Esophagus (tissue), 2 donors: ENCODE results near the gene TUBA8. TPM values are rescaled to one million over a fixed set of nuclear protein-coding genes. Genes with fewer than 3 reads are reported as not detected.
"Not testable (repeated sequence)": the region's sequence is repeated elsewhere in the genome, so short reads cannot be mapped to it uniquely, and the experiment has no call there.

ENCODE experiments used
- H3K27ac ChIP-seq, 2 donors: one replicate each; pipeline ENCODE4 v1.5.1; 2013; ENCODE audit warnings: low read depth in 2 of 2, mild to moderate bottlenecking in 2 of 2, inconsistent platforms in 1 of 2, low read length in 1 of 2, moderate library complexity in 1 of 2
- H3K27me3 ChIP-seq, 2 donors: one replicate each; pipeline ENCODE4 v1.6.1; 2013; ENCODE audit warnings: low read length in 2 of 2, control low read depth in 1 of 2, mild to moderate bottlenecking in 1 of 2; ENCODE audit not compliant: insufficient read depth in 2 of 2, control insufficient read depth in 1 of 2
- H3K36me3 ChIP-seq, 2 donors: one replicate each; pipeline ENCODE4 v1.6.1; 2013; ENCODE audit warnings: low read length in 1 of 2; ENCODE audit not compliant: control insufficient read depth in 2 of 2, insufficient read depth in 2 of 2
- H3K4me1 ChIP-seq, 2 donors: one replicate each; pipeline ENCODE4 v1.6.1; 2013; ENCODE audit warnings: low read length in 1 of 2; ENCODE audit not compliant: control insufficient read depth in 2 of 2, insufficient read depth in 2 of 2
- H3K4me3 ChIP-seq, 2 donors: one replicate each; pipeline ENCODE4 v1.5.1; 2013; ENCODE audit warnings: low read length in 2 of 2, mild to moderate bottlenecking in 2 of 2, low read depth in 1 of 2, moderate library complexity in 1 of 2
- H3K9me3 ChIP-seq, 2 donors: one replicate each; pipeline ENCODE4 v1.6.1; 2013; ENCODE audit warnings: mild to moderate bottlenecking in 2 of 2, low read depth in 1 of 2, low read length in 1 of 2, moderate library complexity in 1 of 2; ENCODE audit not compliant: control insufficient read depth in 2 of 2, insufficient read depth in 1 of 2
- WGBS, 2 donors: extraction: QIAGEN DNeasy Blood & Tissue Kit; methylation state at CpG; one replicate each; pipeline ENCODE4 v1.1.7; 2013; 5-methylcytosine and 5-hydroxymethylcytosine counted together
- polyA plus RNA-seq, 2 donors: library from polyadenylated mRNA; stranded (reverse); fragments of 200-250 nt; gene quantifications; one replicate each; pipeline ENCODE4 v1.2.3, GENCODE V29; 2013
- donor health status: healthy with polysubstance abuse.
- donor health status: Bipolar disorder and iron deficiency.

The TUBA8 gene
- polyA plus RNA-seq, 2 donors, result 0.89 to 0.98 TPM

DNA sequence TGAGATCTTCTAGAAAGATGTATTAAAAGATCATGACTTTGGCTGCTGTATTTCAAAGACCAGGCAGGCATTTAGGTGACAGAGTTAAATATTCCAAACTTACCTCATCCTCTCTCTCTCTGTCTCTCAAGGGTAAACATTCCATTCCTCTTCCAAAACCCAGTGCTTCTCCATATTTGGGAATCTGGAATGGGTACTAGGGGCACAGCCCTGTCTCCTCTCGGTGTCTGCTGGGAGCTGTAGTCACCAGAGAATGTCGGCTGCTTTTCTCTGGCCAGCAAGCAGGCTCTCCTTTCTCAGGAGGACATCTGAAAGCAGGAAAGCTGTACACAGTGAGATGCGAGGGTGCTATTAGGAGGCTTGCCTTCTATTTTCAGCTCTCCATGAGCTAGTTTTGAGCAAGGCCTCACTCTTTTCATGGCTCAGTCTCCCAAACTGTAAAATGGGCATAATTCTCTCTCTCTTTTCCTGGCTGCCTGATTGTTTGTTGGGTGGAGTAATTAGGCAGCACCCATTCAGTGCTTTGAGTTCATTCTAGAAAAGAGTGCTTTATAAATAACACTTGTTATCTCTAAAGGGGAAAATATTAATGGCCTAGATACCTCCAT, 42.1 kb upstream of the TUBA8 start:
- WGBS, 2 donors, result 57 to 61% methylated on average over 3 of the region's 3 CpGs
- Histone ChIP-seq H3K9me3 (no peaks in the 10 kb centered on the region), H3K4me3 (no peak overlapping the region), H3K36me3 (no peaks in the 10 kb centered on the region), H3K27ac (peak overlapping the region in 1 of 2 donors; percentile 74), H3K27me3 (no peaks in the 10 kb centered on the region), H3K4me1 (peaks cover 2 to 7% of the 10 kb centered on the region in 2 donors)

DNA sequence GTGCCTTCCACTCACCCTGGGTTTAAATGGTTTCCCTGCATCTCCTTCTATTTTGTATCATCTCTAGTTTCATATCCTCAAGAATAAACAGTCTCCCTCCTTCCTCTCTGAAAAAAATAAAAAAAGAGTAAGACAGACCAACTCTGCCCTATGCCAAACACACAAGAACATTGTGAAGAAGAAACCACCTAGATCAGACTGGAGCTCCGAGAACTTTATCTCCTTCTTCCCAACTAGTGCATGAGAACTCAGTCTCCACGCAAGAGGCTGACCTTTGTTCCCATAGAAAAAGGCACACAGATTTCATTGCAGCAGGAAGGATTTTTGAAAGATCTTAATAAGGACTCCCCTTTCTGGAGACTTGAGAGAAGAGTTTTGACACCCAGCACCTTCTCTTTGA, 41.6 kb upstream of the TUBA8 start:
- WGBS, 2 donors, result 67 to 77% methylated on average over 2 of the region's 2 CpGs
- Histone ChIP-seq H3K27me3 (no peaks in the 10 kb centered on the region), H3K4me1 (peaks cover 2 to 7% of the 10 kb centered on the region in 2 donors), H3K4me3 (no peak overlapping the region), H3K9me3 (no peaks in the 10 kb centered on the region), H3K27ac (no peak overlapping the region), H3K36me3 (no peaks in the 10 kb centered on the region)

GRCh38 chr22:18070041-18070440, 40.6 kb upstream of the TUBA8 start:
- no peak overlapping the region for H3K27ac ChIP-seq
- H3K27me3 ChIP-seq, result no peaks in the 10 kb centered on the region
- peaks cover 2 to 5% of the 10 kb centered on the region in 2 donors for H3K4me1 ChIP-seq
- H3K36me3 ChIP-seq, result no peaks in the 10 kb centered on the region
- no peak overlapping the region for H3K4me3 ChIP-seq
- WGBS, 2 donors, result 94 to 95% methylated on average over 4 of the region's 4 CpGs
- H3K9me3 ChIP-seq, result no peaks in the 10 kb centered on the region

GRCh38 chr22:18070556-18071306, 39.9 kb upstream of the TUBA8 start:
- Histone ChIP-seq H3K27me3 (no peaks in the 10 kb centered on the region), H3K36me3 (no peaks in the 10 kb centered on the region), H3K9me3 (no peaks in the 10 kb centered on the region), H3K27ac (peak overlapping the region in 1 of 2 donors; percentile 4), H3K4me1 (peaks cover 2 to 5% of the 10 kb centered on the region in 2 donors), H3K4me3 (no peak overlapping the region)
- 55 to 58% methylated on average over 14 of the region's 14 CpGs for WGBS, 2 donors

GRCh38 chr22:18071307-18071967, 39.2 kb upstream of the TUBA8 start:
- not testable (repeated sequence) for H3K4me3 ChIP-seq, H3K4me1 ChIP-seq, H3K9me3 ChIP-seq, H3K36me3 ChIP-seq, H3K27me3 ChIP-seq
- WGBS, 2 donors, result 84 to 89% methylated on average over 7 of the region's 7 CpGs
- H3K27ac ChIP-seq, result peak overlapping the region in 1 of 2 donors; percentile 4

GRCh38 chr22:18071968-18072310, 38.7 kb upstream of the TUBA8 start:
- no peaks in the 10 kb centered on the region for H3K9me3 ChIP-seq
- H3K27ac ChIP-seq, result no peak overlapping the region
- 70 to 84% methylated on average over 1 of the region's 1 CpG for WGBS, 2 donors
- H3K27me3 ChIP-seq, result no peaks in the 10 kb centered on the region
- H3K4me3 ChIP-seq, result no peak overlapping the region
- peaks cover 2 to 5% of the 10 kb centered on the region in 2 donors for H3K4me1 ChIP-seq
- H3K36me3 ChIP-seq, result no peaks in the 10 kb centered on the region

DNA sequence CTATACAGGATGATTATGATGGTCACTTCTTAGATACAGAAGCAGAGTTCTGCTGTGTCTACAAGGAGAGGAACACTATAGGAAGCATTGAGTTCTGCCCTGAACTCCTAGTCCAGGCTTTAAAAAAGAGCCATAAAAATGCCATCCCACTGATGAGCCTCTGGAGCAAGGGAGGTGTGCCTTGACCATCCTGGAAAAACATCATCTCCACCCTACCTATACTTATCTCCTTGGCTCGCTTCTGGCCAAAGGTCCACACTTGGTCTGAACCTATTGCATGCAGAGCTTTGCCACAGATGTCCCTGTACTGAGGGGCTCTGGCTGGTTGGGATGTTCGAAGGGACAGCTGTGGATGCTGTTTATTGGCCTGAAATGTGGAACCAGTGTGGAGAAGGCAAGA, 37.1 kb upstream of the TUBA8 start:
- no peak overlapping the region for H3K4me3 ChIP-seq
- no peaks in the 10 kb centered on the region for H3K9me3 ChIP-seq
- H3K4me1 ChIP-seq, result peaks cover 2 to 5% of the 10 kb centered on the region in 2 donors
- H3K36me3 ChIP-seq, result no peaks in the 10 kb centered on the region
- H3K27me3 ChIP-seq, result no peaks in the 10 kb centered on the region
- WGBS, 2 donors, result 88 to 92% methylated on average over 2 of the region's 2 CpGs
- H3K27ac ChIP-seq, result no peak overlapping the region

DNA sequence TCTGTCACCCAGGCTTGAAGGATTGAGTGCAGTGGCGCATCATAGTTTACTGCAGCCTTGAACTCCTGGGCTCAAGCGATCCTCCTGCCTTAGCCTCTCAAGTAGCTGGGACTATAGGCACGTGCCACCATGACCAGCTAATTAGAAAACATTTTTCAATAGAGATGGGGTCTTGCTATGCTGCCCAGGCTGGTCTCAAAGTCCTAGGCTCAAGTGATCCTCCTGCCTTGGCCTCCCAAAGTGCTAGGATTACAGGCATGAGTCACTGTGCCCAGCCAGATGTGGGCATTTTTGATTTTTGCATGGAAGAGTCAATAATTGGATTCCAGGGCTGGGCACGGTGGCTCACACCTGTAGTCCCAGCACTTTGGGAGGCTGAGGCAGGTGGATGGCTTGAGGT, 36.7 kb upstream of the TUBA8 start:
- H3K36me3 ChIP-seq, H3K4me1 ChIP-seq, H3K27me3 ChIP-seq, H3K9me3 ChIP-seq, H3K27ac ChIP-seq, H3K4me3 ChIP-seq: not testable (repeated sequence)
- WGBS, 2 donors, result 88 to 90% methylated on average over 4 of the region's 4 CpGs

DNA sequence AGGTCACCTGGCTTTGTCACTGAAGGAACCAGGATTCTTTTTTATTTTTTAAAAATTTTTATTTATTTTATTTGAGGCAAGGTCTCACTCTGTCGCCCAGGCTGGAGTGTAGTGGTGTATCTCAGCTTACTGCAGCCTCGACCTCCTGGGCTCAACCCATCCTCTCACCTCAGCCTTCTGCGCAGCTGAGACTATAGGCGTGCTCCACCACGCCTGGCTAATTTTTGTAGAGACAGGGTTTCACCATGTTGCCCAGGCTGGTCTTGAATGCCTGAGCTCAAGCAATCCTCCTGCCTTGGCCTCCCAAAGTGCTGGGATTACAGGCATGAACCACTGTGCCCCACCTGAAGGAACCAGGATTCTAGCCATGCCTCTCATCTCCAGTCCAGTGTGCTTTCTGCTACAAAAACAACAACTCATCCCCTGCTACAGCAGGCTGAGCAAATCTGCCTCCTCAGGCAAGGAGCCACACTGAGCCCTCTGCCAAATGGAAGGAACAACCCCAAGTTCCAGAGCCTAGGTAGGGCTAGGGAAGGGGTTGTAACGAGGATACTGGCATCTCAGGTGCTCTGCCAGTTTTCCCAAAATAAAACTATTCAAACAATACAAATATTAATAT, 35.4 kb upstream of the TUBA8 start:
- WGBS, 2 donors, result 88% methylated on average over 6 of the region's 6 CpGs
- H3K27me3 ChIP-seq, result no peaks in the 10 kb centered on the region
- H3K27ac ChIP-seq, result peak overlapping the region in 1 of 2 donors; percentile 34
- no peaks in the 10 kb centered on the region for H3K9me3 ChIP-seq
- no peak overlapping the region for H3K4me3 ChIP-seq
- peaks cover 0 to 3% of the 10 kb centered on the region in 2 donors for H3K36me3 ChIP-seq
- H3K4me1 ChIP-seq, result peaks cover 2 to 11% of the 10 kb centered on the region in 2 donors
